Ramos (cell line): Measurements from ENCODE around the gene AMFR.

ENCODE experiments used
- in situ Hi-C: fragments of 300-500 bp; cut with MboI; formaldehyde crosslinking; loops from one replicate; pipeline ENCODE4 v1.14.3; 2022; ENCODE audit warnings: low sequenced_read_pairs; ENCODE audit not compliant: unreplicated experiment

AMFR gene

GRCh38 chr16:56317998-56318826, 107.1 kb downstream of the AMFR start:
- in situ Hi-C loops = loop anchor here (10.0 to 25.0 kb wide), 2 partner anchors 373 to 856 kb away; no protein-coding TSS in a partner anchor

- in situ Hi-C loops = loop anchor here (10.0 to 25.0 kb wide), 2 partner anchors 372 to 854 kb away; no protein-coding TSS in a partner anchor
Measured at GRCh38 chr16:56316545-56316944, 108.8 kb downstream of the AMFR start.

- in situ Hi-C loops = loop anchor here (10.0 to 25.0 kb wide), 2 partner anchors 371 to 854 kb away; no protein-coding TSS in a partner anchor
Measured at GRCh38 chr16:56315955-56316354, 109.4 kb downstream of the AMFR start.

- in situ Hi-C loops = loop anchor here (10.0 to 25.0 kb wide), 2 partner anchors 370 to 852 kb away; no protein-coding TSS in a partner anchor
Measured at GRCh38 chr16:56314244-56314850, 111.0 kb downstream of the AMFR start.

- in situ Hi-C loops = loop anchor here (10.0 to 25.0 kb wide), 2 partner anchors 368 to 850 kb away; no protein-coding TSS in a partner anchor
Measured at GRCh38 chr16:56312556-56312955, 112.8 kb downstream of the AMFR start.

GRCh38 chr16:56312028-56312300, 113.4 kb downstream of the AMFR start:
- in situ Hi-C loops = loop anchor here (10.0 to 25.0 kb wide), 2 partner anchors 367 to 850 kb away; no protein-coding TSS in a partner anchor
